NCI-H446 treated with DMSO at 0.1 percent for 48 hours (cell line): ENCODE results near the gene CCDC88A.
"Not testable (repeated sequence)": the region's sequence is repeated elsewhere in the genome, so short reads cannot be mapped to it uniquely, and the experiment has no call there.

Source experiments
- DNase-seq: peaks from one replicate; lab custom pipeline; 2025; lab: John Stamatoyannopoulos, UW

CCDC88A gene

GRCh38 chr2:55302241-55302640 is 117.4 kb downstream of the CCDC88A start:
- no peak for DNase-seq

- DNase-seq, result no peak
These were observed 118.4 kb downstream of the CCDC88A start for GRCh38 chr2:55301277-55301676.

DNA sequence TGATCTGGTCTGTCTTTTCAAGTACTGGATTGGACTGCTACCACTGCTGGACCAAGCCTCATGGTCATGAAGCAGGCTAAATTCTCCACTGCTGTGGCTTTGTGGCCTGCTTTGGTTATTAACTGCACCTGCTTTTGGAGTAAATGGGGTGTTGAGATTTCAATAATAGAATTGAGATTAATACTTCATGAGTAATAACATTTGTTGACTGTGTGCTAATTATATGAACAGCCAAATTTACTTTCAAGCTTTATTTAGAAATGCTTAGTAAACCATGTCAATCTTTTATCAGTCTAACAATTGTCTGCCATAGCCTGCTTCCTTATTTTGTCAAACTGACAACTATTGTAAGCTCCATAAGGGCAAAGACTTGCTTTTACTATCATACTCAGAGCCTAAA is 123.3 kb downstream of the CCDC88A start:
- no peak for DNase-seq

- DNase-seq, result no peak
These were observed 136.6 kb downstream of the CCDC88A start for GRCh38 chr2:55283083-55283482.

DNA sequence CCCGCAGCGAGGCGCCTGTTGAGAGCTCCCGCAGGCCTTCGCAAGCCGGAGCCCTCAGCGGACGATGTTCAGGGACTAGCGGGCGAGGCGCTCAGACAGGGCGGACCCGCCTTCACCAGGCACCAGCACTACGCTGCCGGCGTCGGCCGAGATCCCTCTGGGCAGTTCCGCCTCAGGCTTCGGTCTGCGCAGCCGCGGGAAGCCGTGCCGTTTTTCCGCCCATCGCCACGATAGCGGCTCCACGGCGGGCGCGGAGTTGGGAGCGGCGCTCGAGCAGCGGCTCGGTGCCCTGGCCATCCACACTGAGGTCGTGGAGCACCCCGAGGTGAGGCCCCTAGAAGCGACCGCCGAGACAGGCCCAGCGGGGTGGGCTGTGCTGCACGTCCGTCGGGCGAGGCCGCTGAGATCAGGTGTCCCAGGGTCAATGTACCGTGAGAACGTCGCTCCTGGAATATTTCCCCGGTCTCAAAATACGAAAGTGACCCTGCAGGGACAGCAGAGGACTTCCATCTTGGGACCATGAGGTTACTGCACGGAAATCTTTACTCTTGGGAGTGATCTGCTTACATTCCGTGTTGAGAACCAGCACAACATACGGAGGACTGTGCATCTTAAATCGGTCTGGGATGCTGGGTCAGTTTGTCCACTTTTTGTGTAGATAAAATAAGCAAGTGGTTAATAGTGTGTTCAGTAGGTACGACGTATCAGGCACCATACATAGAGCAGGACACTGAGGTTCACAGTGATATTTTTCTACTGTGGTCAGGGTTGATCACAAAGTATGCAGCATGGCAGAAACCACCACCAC is 137.3 kb downstream of the CCDC88A start:
- DNase-seq, result no peak

- DNase-seq, result not testable (repeated sequence)
These were observed 138.7 kb downstream of the CCDC88A start for GRCh38 chr2:55280851-55281546.

- not testable (repeated sequence) for DNase-seq
These were observed 139.7 kb downstream of the CCDC88A start for GRCh38 chr2:55279859-55280424.

DNA sequence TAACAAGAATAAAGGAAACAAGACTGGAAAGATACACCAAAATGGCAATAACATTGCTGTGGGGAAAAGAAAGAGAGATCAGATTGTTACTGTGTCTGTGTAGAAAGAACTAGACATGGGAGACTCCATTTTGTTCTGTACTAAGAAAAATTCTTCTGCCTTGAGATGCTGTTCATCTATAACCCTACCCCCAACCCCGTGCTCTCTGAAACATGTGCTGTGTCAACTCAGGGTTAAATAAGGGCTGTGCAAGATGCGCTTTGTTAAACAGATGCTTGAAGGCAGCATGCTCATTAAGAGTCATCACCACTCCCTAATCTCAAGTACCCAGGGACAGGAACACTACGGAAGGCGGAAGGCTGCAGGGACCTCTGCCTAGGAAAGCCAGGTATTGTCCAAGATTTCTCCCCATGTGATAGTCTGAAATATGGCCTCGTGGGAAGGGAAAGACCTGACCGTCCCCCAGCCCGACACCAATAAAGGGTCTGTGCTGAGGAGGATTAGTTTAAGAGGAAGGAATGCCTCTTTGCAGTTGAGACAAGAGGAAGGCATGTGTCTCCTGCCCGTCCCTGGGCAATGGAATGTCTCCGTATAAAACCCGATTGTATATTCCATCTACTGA is 140.3 kb downstream of the CCDC88A start:
- DNase-seq, result not testable (repeated sequence)

- DNase-seq, result no peak
These were observed 142.3 kb downstream of the CCDC88A start for GRCh38 chr2:55277310-55277709.

GRCh38 chr2:55274346-55274745 is 145.3 kb downstream of the CCDC88A start:
- DNase-seq, result not testable (repeated sequence)

GRCh38 chr2:55269645-55269990 is 150.0 kb downstream of the CCDC88A start:
- no peak for DNase-seq

GRCh38 chr2:55268907-55269644 is 150.6 kb downstream of the CCDC88A start, which contains the start of gene MTIF2:
Gene MTIF2, minus strand, starts transcription at chr2:55269231. Its CDS starts 5,373 bp downstream, at chr2:55263858.
- peak; percentile 83 for DNase-seq

- DNase-seq, result no peak
These were observed 151.3 kb downstream of the CCDC88A start for GRCh38 chr2:55268288-55268906.

DNA sequence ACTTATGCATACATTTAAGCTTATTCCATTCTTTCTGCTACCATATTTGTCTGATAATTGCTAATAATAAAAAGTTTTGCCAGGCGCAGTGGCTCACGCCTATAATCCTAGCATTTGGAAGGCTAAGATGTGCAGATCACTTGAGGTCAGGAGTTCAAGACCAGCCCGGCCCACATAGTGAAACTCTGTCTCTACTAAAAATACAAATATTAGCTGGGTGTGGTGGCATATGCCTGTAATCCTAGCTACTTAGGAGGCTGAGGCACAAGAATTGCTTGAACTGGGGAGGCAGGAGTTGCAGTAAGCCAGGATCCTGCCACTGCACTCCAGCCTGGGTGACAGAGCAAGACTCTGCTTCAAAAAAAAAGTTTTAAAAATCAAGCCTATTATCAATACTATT is 160.1 kb downstream of the CCDC88A start:
- not testable (repeated sequence) for DNase-seq

- no peak for DNase-seq
These were observed 166.8 kb downstream of the CCDC88A start for GRCh38 chr2:55252832-55253231.

GRCh38 chr2:55247025-55247424 is 172.6 kb downstream of the CCDC88A start:
- DNase-seq, result no peak

DNA sequence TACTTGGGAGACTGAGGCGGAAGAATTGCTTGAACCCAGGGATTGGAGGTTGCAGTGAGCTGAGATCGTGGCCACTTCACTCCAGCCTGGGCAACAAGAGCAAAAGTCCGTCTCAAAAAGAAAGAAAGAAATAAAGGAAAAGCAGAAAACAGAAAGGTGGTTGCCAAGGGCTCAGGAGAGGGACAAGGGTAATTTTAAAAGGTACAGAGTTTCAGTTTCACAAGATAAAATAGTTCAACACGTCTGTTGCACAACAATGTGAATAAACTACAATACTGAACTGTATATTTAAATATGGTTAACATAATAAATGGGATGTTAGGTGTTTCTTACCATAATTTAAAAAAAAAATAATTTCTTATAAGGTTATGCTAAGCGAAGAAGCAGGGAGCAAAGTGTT is 174.2 kb downstream of the CCDC88A start:
- DNase-seq, result no peak

- no peak for DNase-seq
These were observed 177.0 kb downstream of the CCDC88A start for GRCh38 chr2:55242617-55243016.

- DNase-seq, result not testable (repeated sequence)
These were observed 178.1 kb downstream of the CCDC88A start for GRCh38 chr2:55241582-55241981.

GRCh38 chr2:55239656-55240222 is 179.9 kb downstream of the CCDC88A start:
- DNase-seq, result no peak
